Uterus (tissue), 4 donors: ENCODE results near the gene ZNF775. TPM values are rescaled to one million over a fixed set of nuclear protein-coding genes. Genes with fewer than 3 reads are reported as not detected.

Experiments used
- DNase-seq, 2 donors: peaks; one replicate each; pipeline ENCODE4 v3.0.0-alpha.2; 2019 to 2020
- H3K27ac ChIP-seq, 2 donors: fragments of 200-600 bp; sonication (generic); 1 replicate in 1 of 2; 2 replicates in 1 of 2; pipeline ENCODE4 v1.5.1; 2016 to 2018
- H3K27me3 ChIP-seq, 2 donors: fragments of 200-600 bp; sonication (generic); one replicate each; pipeline ENCODE4 v1.5.1; 2018 to 2019; ENCODE audit warnings: control low read depth in 1 of 2
- H3K36me3 ChIP-seq, 2 donors: fragments of 200-600 bp; sonication (generic); one replicate each; pipeline ENCODE4 v1.5.1; 2019; ENCODE audit warnings: control low read depth in 1 of 2
- H3K4me1 ChIP-seq, 2 donors: fragments of 200-600 bp; sonication (generic); one replicate each; pipeline ENCODE4 v1.5.1; 2018 to 2019; ENCODE audit warnings: control low read depth in 1 of 2
- H3K4me3 ChIP-seq, 2 donors: fragments of 200-600 bp; sonication (generic); 1 replicate in 1 of 2; 2 replicates in 1 of 2; pipeline ENCODE4 v1.5.1; 2018 to 2019; ENCODE audit warnings: mild to moderate bottlenecking in 1 of 2
- H3K9me3 ChIP-seq, 2 donors: fragments of 200-600 bp; sonication (generic); one replicate each; pipeline ENCODE4 v1.5.1; 2019; ENCODE audit warnings: control low read depth in 1 of 2
- CTCF ChIP-seq, 4 experiments: fragments of 200-600 bp in 2 of 4; fragments of 450-650 bp in 2 of 4; sonication (generic) in 2 of 4; IDR thresholded peaks; one replicate each; pipeline ENCODE4 v1.5.1; 2016 to 2019; ENCODE audit warnings: antibody characterized with exemption in 4 of 4, mild to moderate bottlenecking in 2 of 4, moderate library complexity in 1 of 4
- POLR2A ChIP-seq, 2 donors: fragments of 450-650 bp; IDR thresholded peaks; one replicate each; pipeline ENCODE4 v1.6.1; 2016; ENCODE audit warnings: antibody characterized with exemption in 2 of 2, mild to moderate bottlenecking in 1 of 2, moderate library complexity in 1 of 2
- intact Hi-C: fragments of 100-400 bp; cut with DNase I; formaldehyde crosslinking; loops from one replicate; pipeline ENCODE4 v1.15.1; 2023; ENCODE audit warnings: low total_unique reads
- total RNA-seq, 4 donors: library from RNA; depleted of rRNA in 3 of 4; stranded (reverse); fragments of >200 nt in 3 of 4; gene quantifications; one replicate each; pipeline versions ENCODE4 v1.1.0 to v1.2.4, GENCODE V29; 2014 to 2023
- donor health status: DM: yes; HTN: yes; CAD: no.

The ZNF775 gene
- total RNA-seq, 4 donors from 2014 or later: 2.0 to 8.4 (median 6.7) TPM; not detected in 1

GRCh38 chr7:150340875-150341262, 38.3 kb upstream of the ZNF775 start:
- no peaks in the 10 kb centered on the region for H3K27me3 ChIP-seq
- peak overlapping the region; percentile 65 to 80 for H3K4me3 ChIP-seq
- TF ChIP-seq POLR2A (IDR thresholded peaks at IDR 0.05) (no peak), CTCF (IDR thresholded peaks at IDR 0.05) (no peak)
- no peaks in the 10 kb centered on the region for H3K36me3 ChIP-seq
- H3K27ac ChIP-seq: peak overlapping the region; percentile 94 to 96
- intact Hi-C loops: no loop called here
- peak in 1 of 2 donors; percentile 42 for DNase-seq
- H3K9me3 ChIP-seq: no peaks in the 10 kb centered on the region
- H3K4me1 ChIP-seq: peaks cover 3 to 10% of the 10 kb centered on the region in 2 donors

- H3K4me3 ChIP-seq: peak within 1 kb of the TSS; percentile 65 to 80
- H3K27me3 ChIP-seq: no peaks in the 10 kb centered on the region
- peak within 1 kb of the TSS; percentile 94 to 96 for H3K27ac ChIP-seq
- no peaks in the 10 kb centered on the region for H3K36me3 ChIP-seq
- intact Hi-C loops: no loop called here
- peak; percentile 84 to 87 for DNase-seq
- TF ChIP-seq CTCF (IDR thresholded peaks at IDR 0.05) (peak in 1 of 4 experiments; percentile 4), POLR2A (IDR thresholded peaks at IDR 0.05) (peak in 1 of 2 donors; percentile 49)
- H3K4me1 ChIP-seq: peaks cover 0 to 9% of the 10 kb centered on the region in 2 donors
- no peaks in the 10 kb centered on the region for H3K9me3 ChIP-seq
These were observed 37.6 kb upstream of the ZNF775 start, which contains the start of gene RARRES2 for GRCh38 chr7:150341263-150342120. RARRES2 (minus strand) TSS chr7:150341629; CDS start chr7:150340609, 1,020 bp downstream.

DNA sequence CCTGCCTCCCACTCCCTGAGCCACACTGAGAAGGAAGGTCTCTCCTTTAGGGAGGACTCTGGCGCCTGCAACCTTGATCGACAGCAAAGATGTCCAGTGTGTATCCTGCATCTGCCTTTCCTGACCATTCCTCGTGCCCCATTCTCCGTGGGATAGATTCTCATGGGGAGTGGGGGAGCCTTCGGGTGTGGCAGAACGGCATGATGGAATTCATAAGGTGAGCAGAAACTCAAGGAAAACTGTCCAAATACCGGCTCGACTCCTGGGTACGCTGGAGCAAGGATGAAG, 37.1 kb upstream of the ZNF775 start:
- DNase-seq: no peak
- Histone ChIP-seq H3K4me3 (peak overlapping the region; percentile 65 to 80), H3K36me3 (no peaks in the 10 kb centered on the region), H3K27ac (peak overlapping the region; percentile 94 to 96), H3K9me3 (no peaks in the 10 kb centered on the region), H3K4me1 (peaks cover 0 to 9% of the 10 kb centered on the region in 2 donors), H3K27me3 (no peaks in the 10 kb centered on the region)
- no peak for TF ChIP-seq CTCF (IDR thresholded peaks at IDR 0.05)
- TF ChIP-seq POLR2A (IDR thresholded peaks at IDR 0.05): no peak
- intact Hi-C loops: no loop called here

DNA sequence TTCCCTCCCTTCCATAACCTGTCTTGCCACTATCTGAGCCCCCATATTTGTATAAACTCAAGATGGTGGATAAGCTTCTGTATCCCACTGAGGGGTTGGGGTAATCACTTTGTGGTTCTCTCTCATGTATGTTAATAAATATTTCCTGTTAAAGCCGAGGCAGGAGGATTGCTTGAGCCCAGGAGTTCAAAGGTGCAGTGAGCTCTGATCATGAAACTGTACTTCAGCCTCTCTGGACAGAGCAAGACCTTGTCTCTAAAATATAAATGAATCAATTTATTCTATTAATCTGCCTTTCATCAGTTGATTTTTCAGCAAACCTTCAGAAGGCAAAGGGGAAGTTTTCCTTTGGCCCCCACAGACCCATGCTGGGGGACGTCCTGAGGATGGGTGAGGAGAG, 35.9 kb upstream of the ZNF775 start:
- intact Hi-C loops: no loop called here
- Histone ChIP-seq H3K4me3 (no peak overlapping the region), H3K36me3 (no peaks in the 10 kb centered on the region), H3K4me1 (peaks cover 0 to 9% of the 10 kb centered on the region in 2 donors), H3K27ac (peak overlapping the region in 1 of 2 donors; percentile 94), H3K9me3 (no peaks in the 10 kb centered on the region), H3K27me3 (no peaks in the 10 kb centered on the region)
- no peak for DNase-seq
- no peak for TF ChIP-seq POLR2A (IDR thresholded peaks at IDR 0.05)
- TF ChIP-seq CTCF (IDR thresholded peaks at IDR 0.05): no peak

DNA sequence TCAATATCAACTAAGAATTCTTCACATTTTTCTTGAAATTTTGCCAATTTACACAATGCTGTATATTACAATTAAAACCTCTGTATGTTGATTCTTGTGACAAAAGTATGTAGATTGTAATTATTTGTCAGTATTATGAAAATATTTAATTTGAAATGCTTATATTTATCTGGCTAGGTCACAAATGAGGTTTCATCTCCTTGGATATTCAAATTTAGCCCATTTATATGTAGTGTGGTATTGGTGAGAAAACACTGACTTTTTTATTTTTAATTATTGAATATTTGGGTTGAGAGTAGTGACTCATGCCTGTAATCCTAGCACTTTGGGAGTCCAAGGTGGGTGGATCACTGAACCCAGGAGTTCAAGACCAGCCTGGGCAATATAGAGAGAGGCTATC, 34.8 kb upstream of the ZNF775 start:
- H3K36me3 ChIP-seq: no peaks in the 10 kb centered on the region
- no peaks in the 10 kb centered on the region for H3K9me3 ChIP-seq
- no peak for DNase-seq
- TF ChIP-seq POLR2A (IDR thresholded peaks at IDR 0.05) (no peak), CTCF (IDR thresholded peaks at IDR 0.05) (no peak)
- H3K27ac ChIP-seq: no peak overlapping the region
- H3K4me1 ChIP-seq: peaks cover 0 to 4% of the 10 kb centered on the region in 2 donors
- intact Hi-C loops: no loop called here
- no peak overlapping the region for H3K4me3 ChIP-seq
- H3K27me3 ChIP-seq: no peaks in the 10 kb centered on the region
